MM.1S (cell line): ENCODE measurements around the gene BRD1.

Experiments used
- DNase-seq: peaks from one replicate; pipeline ENCODE4 v3.0.0-alpha.2; 2015
- H2AFZ ChIP-seq: fragments of 300-600 bp; sonication (generic); 2 replicates; pipeline ENCODE4 v1.6.0; 2016; ENCODE audit warnings: antibody characterized with exemption, low read length
- H3F3A ChIP-seq: fragments of 300-600 bp; sonication (generic); 2 replicates; pipeline ENCODE4 v1.6.1; 2016; ENCODE audit warnings: mild to moderate bottlenecking, antibody characterized with exemption, low read length, moderate library complexity, mixed read lengths; ENCODE audit not compliant: insufficient read depth
- H3K27ac ChIP-seq: fragments of 300-600 bp; sonication (generic); 2 replicates; pipeline ENCODE4 v1.5.1; 2016; ENCODE audit warnings: mild to moderate bottlenecking, low read length
- H3K27me3 ChIP-seq: fragments of 300-600 bp; sonication (generic); replicated peaks from 2 replicates; pipeline ENCODE4 v1.6.0; 2016; ENCODE audit warnings: low read length; ENCODE audit not compliant: insufficient read depth
- H3K36me3 ChIP-seq: fragments of 300-600 bp; sonication (generic); replicated peaks from 2 replicates; pipeline ENCODE4 v1.6.1; 2016; ENCODE audit warnings: mild to moderate bottlenecking, low read length, mixed read lengths; ENCODE audit not compliant: insufficient read depth
- H3K4me1 ChIP-seq: fragments of 300-600 bp; sonication (generic); 2 replicates; pipeline ENCODE4 v1.6.1; 2016; ENCODE audit warnings: low read length, mixed read lengths
- H3K4me2 ChIP-seq: fragments of 300-600 bp; sonication (generic); 2 replicates; pipeline ENCODE4 v1.6.0; 2016; ENCODE audit warnings: low read depth, low read length
- H3K4me3 ChIP-seq: fragments of 300-600 bp; sonication (generic); 2 replicates; pipeline ENCODE4 v1.5.1; 2016; ENCODE audit warnings: low read length, mixed read lengths
- H3K79me2 ChIP-seq: fragments of 300-600 bp; sonication (generic); 2 replicates; pipeline ENCODE4 v1.6.1; 2016; ENCODE audit warnings: mixed run types, low read length, mixed read lengths
- H3K9ac ChIP-seq: fragments of 300-600 bp; sonication (generic); 2 replicates; pipeline ENCODE4 v1.6.1; 2016; ENCODE audit warnings: low read length, mixed read lengths
- H3K9me2 ChIP-seq: fragments of 300-600 bp; sonication (generic); replicated peaks from 2 replicates; pipeline ENCODE4 v1.6.1; 2016; ENCODE audit warnings: mild to moderate bottlenecking, low read length, mixed read lengths; ENCODE audit not compliant: insufficient read depth
- H3K9me3 ChIP-seq: fragments of 300-600 bp; sonication (generic); replicated peaks from 2 replicates; pipeline ENCODE4 v1.6.1; 2016; ENCODE audit warnings: mild to moderate bottlenecking, low read length, mixed read lengths; ENCODE audit not compliant: insufficient read depth
- H4K20me1 ChIP-seq: fragments of 300-600 bp; sonication (generic); 2 replicates; pipeline ENCODE4 v1.6.1; 2016; ENCODE audit warnings: mild to moderate bottlenecking, low read length, moderate library complexity, mixed read lengths; ENCODE audit not compliant: insufficient read depth
- CTCF ChIP-seq: fragments of 300-600 bp; sonication (generic); IDR thresholded peaks from 2 replicates; pipeline ENCODE4 v1.5.1; 2016; ENCODE audit warnings: antibody characterized with exemption, low read length, mixed read lengths
- EZH2 ChIP-seq: fragments of 300-600 bp; sonication (generic); optimal IDR thresholded peaks from 2 replicates; pipeline ENCODE3; 2017; ENCODE audit warnings: low read depth, mild to moderate bottlenecking, antibody characterized with exemption, low read length, mixed read lengths
- EZH2phosphoT487 ChIP-seq: fragments of 300-600 bp; sonication (generic); IDR thresholded peaks from 2 replicates; pipeline ENCODE4 v1.6.1; 2018; ENCODE audit warnings: antibody characterized with exemption, low read length

BRD1 gene

GRCh38 chr22:49811020-49811791 is 16.5 kb downstream of the BRD1 start:
- Histone ChIP-seq H3K4me3 (no peak overlapping the region), H3K79me2 (peaks cover 99% of the 10 kb centered on the region), H3K4me1 (no peaks in the 10 kb centered on the region), H3K9ac (no peak overlapping the region), H3K9me2 (no peaks in the 10 kb centered on the region), H3K4me2 (no peak overlapping the region), H3F3A (no peaks in the 10 kb centered on the region), H3K27me3 (no peaks in the 10 kb centered on the region), H3K9me3 (no peaks in the 10 kb centered on the region), H2AFZ (no peak overlapping the region), H3K36me3 (0 out of 2 replicates have a peak, but pooled peaks cover 5% of the 10 kb centered on the region), H4K20me1 (peaks cover 37% of the 10 kb centered on the region), H3K27ac (no peak overlapping the region)
- no peak for TF ChIP-seq CTCF
- TF ChIP-seq EZH2phosphoT487, result no peak
- TF ChIP-seq EZH2, result no peak
- no peak for DNase-seq

DNA sequence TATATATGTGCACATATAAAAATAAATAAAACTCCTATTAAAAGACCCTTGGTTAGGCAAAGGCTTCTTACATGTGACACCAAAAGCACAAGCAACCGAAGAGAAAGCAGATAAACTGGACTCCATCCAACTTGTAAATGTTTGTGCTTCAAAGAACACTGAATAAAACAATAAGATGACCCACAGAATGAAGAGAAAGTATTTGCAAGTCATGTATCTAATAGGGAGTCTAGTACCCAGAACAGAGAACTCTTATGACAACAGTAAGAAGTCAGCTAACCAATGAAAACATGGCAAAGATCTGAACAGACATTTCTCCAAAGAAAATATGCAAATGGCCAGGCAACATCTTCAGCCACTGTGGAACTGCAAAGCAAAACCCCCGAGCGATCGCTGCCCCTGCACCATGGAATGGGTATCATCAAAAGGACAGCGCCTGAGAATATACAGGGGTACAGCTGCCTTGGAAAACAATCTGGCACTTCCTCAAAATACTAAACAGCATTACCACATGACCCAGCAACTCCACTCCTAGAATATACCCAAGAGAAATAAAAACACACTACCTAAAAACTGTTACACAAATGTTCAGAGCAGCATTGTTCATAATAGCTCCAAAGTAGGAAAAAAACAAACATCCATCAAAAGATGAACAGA is 17.2 kb downstream of the BRD1 start:
- H3K27ac ChIP-seq, result no peak overlapping the region
- no peak for TF ChIP-seq CTCF
- TF ChIP-seq EZH2phosphoT487, result no peak
- TF ChIP-seq EZH2, result no peak
- peaks cover 36% of the 10 kb centered on the region for H4K20me1 ChIP-seq

DNA sequence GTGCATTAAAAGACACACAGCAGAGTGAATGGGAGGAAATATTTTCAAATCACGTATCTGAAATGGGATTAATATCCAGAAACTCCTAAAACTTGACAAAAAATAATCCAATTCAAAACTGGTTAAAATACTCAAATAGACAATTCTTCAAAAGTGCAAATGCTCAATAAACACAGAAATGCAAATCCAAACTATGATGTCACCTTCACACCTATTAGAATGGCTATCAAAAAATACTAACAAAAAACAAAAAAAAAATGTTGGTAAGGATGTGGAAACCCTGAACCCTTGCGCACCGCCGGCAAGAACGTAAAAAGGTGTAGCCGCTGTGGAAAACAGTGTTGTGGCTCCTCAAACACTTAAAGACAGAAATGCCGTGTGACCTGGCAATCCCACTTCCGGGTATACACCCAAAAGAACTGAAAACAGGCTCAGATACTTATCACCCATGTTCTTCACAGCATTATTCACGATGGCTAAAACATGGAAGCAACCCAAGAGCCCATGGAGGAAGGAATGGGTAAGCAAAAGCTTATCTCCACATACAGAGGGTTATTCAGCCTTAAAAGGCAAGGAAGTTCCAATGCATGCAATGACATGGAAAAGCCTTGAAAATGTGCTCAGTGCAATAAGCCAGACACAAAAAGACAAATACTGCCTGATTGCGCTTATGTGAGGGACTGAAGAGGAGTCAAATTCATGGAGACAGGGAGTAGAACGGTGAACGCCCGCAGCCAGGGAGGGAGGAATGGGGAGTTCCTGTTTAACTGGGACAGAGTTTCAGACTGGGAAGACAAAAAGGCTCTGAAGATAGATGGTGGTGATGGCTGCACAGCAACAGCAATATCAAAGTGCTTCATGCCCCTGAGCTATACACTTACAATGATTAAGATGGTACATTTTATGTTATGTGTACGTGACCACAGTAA is 19.6 kb downstream of the BRD1 start:
- Histone ChIP-seq H3K9me3 (no peaks in the 10 kb centered on the region), H3K36me3 (peaks cover 7% of the 10 kb centered on the region; the same call in 1 of the 2 replicates), H3K4me3 (no peak overlapping the region), H3K4me2 (no peak overlapping the region), H3K27ac (no peak overlapping the region), H3K9me2 (no peaks in the 10 kb centered on the region), H3K4me1 (no peaks in the 10 kb centered on the region), H3K9ac (no peak overlapping the region), H2AFZ (no peak overlapping the region), H3K27me3 (no peaks in the 10 kb centered on the region), H4K20me1 (peaks cover 38% of the 10 kb centered on the region), H3F3A (no peaks in the 10 kb centered on the region), H3K79me2 (peaks cover 99% of the 10 kb centered on the region)
- TF ChIP-seq EZH2phosphoT487 (no peak), CTCF (no peak), EZH2 (no peak)
- DNase-seq, result no peak

More for the DNA sequence above, 17.2 kb downstream of the BRD1 start:
- DNase-seq, result no peak
- no peaks in the 10 kb centered on the region for H3K27me3 ChIP-seq
- H3K36me3 ChIP-seq, result 0 out of 2 replicates have a peak, but pooled peaks cover 5% of the 10 kb centered on the region
- H3F3A ChIP-seq, result no peaks in the 10 kb centered on the region
- no peaks in the 10 kb centered on the region for H3K9me2 ChIP-seq
- no peaks in the 10 kb centered on the region for H3K9me3 ChIP-seq
- no peaks in the 10 kb centered on the region for H3K4me1 ChIP-seq
- H3K4me3 ChIP-seq, result no peak overlapping the region
- H3K9ac ChIP-seq, result no peak overlapping the region
- H2AFZ ChIP-seq, result no peak overlapping the region
- H3K4me2 ChIP-seq, result no peak overlapping the region
- peaks cover 99% of the 10 kb centered on the region for H3K79me2 ChIP-seq
